HT1080 (cell line): ENCODE data around the gene ITGB1BP1. TPM values are rescaled to one million over a fixed set of nuclear protein-coding genes. Genes with fewer than 3 reads are reported as not detected.
A peak's percentile ranks its signal among the peaks of the same experiment; 100 is the strongest.

Source experiments
- DNase-seq: peaks from one replicate; pipeline ENCODE4 v3.0.0-alpha.2; 2015; ENCODE audit warnings: low read depth
- polyA plus RNA-seq, 2 experiments: library from polyadenylated mRNA; depleted of rRNA; stranded (reverse); fragments of >200 nt; gene quantifications; 2 replicates each; pipeline ENCODE4 v1.2.3, GENCODE V29; 2015
- total RNA-seq: library from RNA; depleted of rRNA; stranded (reverse); fragments of >200 nt; shearing (Covaris generic); gene quantifications from 2 replicates; pipeline ENCODE4 v1.2.3, GENCODE V29; 2014; rRNA removed

Gene ITGB1BP1, protein sequence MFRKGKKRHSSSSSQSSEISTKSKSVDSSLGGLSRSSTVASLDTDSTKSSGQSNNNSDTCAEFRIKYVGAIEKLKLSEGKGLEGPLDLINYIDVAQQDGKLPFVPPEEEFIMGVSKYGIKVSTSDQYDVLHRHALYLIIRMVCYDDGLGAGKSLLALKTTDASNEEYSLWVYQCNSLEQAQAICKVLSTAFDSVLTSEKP
- 94.0 and 123 TPM in 2 replicates for total RNA-seq
- polyA plus RNA-seq (2015; cell fraction: cytosol; rRNA removed): 68.4 and 85.6 TPM in 2 replicates
- 51.1 and 52.9 TPM in 2 replicates for polyA plus RNA-seq (2015; cell fraction: nucleus; rRNA removed)

DNA sequence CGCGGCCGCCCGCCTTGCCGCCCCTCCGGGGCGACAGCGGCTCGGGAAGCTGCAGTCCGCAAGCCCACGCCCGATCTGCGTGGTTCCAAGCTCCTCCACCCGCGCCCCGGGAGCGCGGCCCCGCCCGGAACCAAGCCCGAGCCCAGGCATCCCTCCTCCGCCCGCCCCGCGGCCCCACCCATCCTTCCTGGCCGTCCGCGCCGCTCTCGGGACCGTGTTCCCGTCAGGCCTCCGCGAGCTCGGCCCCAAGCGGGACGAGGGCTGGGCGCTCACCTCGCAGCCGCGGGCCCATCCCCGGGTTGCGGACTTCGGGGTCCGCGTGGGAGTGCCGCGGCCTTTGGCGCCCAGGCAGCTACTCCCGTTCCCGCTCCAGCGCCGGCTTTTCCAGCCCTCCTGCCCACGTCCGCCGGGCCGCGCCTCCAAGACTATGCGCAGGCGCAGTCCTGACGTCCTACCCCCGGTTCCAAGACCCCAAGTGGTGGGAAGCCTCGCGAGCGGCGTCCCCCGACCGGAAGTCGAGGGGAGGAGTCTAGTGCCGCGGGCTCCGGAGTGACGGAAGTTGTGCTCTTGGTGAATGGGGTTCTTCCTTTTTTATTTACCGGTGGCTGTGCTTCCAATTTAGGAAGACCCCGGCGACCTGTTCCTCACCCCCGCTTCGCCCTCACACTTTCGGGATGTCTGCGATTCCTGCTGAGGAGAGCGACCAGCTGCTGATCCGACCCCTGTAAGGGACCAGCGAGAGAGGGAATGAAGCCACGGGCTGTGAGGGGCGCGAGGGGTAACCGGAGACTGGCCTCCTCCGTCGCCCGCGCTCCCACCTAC is at the start of gene ITGB1BP1, which contains the start of gene CPSF3:
Gene ITGB1BP1, minus strand, starts transcription at position 429 of the 822 bp plus-strand sequence. CDS start 4,831 bp downstream, outside the sequence.
Gene CPSF3, plus strand, starts transcription at position 555 of the 822 bp plus-strand sequence. Its CDS starts 120 bp downstream, at position 675.
- DNase-seq: peak; percentile 94

DNA sequence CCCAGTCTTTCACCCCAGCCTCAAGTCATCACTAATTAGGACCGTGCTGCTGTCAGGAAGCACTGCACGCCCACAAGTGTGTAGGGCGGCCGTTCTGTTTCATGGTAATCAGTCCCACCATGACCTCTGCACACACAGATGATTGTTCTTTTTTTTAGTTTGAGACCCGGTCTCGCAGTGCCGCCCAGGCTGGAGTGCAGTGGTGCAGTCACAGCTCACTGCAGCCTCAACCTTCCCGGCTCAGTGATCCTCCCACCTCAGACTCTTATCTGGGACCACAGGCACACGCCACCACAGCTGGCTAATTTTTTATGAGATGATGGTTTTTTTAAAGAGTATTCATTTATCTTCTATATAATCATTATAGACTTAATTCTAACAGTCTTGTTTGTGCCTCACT is 49.2 kb upstream of the ITGB1BP1 start:
- DNase-seq: no peak

DNA sequence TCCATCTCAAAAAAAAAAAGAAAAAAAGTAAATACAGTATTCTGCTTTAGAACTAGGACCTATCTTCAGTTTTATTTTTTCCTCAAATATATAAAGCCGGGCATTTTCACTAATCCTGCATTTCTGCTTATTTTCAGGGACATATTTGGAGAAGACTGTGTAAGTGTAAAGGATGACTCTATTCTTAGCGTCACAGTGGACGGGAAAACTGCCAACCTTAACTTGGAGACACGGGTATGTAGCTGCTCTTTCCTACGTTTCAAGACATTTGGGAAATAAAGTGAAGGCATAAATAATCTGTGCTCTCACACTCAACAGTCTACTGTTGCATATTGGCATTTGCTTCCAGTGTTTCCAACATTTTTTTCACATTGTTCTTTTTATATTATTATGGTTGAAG is 47.9 kb upstream of the ITGB1BP1 start:
- no peak for DNase-seq

DNA sequence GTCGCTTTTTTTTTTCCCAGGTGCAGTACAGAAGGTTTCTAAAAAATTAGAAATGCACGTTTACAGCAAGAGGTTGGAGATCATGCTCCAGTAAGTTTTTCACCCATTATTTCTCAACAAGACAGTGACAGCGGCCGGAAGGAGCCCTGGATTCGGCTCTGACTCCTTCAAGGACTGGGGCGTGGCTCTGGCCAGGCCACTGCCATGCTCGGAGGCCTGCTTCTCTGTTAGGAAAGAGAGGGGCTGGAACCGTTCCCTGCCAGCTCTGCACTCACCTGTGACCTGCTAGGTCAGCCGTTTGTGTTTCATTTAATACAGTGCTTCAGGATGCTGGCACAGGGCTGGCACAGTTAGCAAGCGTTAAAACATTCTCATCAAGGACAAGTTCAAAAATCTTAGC is 44.4 kb upstream of the ITGB1BP1 start:
- no peak for DNase-seq

DNA sequence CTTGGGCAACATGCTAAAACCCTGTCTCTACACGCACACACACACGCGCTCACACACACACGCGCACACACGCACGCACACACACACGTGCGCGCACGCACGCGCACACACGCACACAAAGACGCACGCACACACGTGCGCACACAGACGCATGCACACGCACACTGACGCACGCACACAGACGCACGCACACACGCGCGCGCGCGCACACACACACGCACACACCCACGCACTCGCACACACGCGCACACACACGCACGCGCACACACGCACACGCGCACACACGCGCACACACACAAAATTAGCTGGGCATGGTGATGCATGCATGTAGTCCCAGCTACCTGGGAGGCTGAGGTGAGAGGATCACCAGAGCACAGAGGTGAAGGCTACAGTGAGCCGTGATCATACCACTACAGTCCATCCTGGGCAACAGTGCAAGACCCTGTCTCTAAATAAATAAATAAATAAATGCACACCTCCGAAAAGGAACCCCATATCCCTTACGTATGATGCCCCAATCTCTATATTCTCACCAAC is 42.9 kb upstream of the ITGB1BP1 start:
- DNase-seq: no peak

DNA sequence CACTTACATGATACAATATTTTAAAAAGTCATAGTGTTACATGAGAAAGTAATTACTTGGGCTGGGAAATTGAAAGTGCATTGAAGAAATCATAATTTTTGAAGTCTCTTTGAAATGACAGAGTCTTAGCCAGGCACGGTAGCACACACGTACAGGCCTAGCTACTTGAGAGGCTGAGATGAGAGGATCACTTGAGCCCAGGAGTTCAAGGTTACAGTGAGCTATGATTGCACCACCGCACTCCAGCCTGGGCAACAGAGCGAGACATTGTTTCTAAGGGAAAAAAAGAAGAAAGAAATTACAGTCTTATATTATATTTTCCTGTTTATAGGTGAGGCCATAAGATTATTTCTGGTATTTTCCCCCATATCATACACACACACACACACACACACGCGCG is 41.8 kb upstream of the ITGB1BP1 start:
- no peak for DNase-seq

DNA sequence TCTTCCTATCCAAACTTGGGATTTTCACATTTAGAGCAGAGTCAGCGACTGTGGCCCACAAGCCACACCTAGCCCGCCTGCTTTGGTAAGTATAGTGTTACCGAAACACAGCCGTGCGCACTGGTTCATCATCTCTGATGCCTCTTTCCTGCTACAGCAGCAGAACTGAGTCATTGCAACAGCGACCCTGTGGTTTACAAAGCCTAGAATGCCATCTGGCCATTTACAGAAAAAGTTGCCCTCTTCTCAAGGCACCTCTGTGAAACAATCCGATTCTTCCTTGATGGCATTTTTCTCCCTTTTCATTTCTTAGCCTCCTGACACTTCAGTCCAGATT is 40.3 kb upstream of the ITGB1BP1 start:
- DNase-seq: peak; percentile 45

DNA sequence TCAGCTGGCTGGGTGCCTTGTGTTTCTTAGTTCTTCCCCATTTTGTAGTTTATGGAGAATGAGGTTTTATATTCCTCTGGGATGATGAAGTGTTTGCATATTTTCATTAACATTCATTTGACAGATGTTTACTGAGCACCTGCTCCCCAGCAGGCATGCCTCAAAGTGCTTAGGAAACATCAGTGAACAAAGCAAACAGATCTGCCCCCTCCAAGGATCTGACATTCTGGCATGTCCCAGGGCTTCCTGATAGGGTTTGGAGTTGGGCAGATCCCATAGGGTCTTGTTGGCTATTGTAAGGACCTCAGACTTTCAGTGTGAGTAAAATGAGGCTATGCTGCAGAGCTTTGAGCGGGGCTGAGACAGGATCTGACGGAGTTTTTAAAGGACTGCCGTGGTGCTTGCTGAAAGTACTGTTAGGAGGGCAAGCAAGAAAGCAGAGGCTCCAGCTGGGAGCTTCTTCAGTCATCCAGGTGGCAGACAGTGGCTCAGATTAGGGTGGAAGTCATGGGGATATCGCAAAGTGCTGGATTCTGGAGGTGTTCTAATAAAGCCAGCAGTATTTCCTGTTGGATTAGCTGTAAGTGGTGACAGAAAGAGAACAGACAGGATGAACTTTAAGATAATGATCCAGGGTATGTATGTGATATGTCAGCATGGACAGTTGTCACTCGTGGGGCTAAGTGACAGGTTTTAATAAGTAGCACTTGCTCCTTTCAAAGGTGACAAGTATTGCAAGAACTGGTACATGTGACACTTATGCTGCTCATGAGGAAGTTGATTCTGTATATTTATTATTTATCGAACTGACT is 39.8 kb upstream of the ITGB1BP1 start:
- no peak for DNase-seq

DNA sequence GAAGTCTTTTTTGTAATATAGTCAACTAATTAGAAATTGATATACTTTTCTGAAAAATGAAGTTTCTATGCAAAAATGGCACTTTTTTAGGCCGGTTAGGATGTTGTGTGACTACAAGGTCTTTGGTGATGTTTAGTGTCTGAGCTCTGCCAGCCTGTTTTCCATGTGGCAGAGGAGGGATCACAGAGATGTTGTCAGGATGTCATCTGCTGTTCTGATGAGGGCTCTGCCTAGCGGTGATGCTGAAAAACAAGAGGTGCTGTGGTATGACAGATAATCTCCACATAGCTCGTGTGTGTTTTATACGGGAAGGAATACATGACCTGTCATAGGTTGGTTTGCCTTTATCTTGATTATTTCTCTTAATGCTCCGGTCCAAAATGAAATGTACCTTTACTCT is 39.0 kb upstream of the ITGB1BP1 start:
- no peak for DNase-seq

DNA sequence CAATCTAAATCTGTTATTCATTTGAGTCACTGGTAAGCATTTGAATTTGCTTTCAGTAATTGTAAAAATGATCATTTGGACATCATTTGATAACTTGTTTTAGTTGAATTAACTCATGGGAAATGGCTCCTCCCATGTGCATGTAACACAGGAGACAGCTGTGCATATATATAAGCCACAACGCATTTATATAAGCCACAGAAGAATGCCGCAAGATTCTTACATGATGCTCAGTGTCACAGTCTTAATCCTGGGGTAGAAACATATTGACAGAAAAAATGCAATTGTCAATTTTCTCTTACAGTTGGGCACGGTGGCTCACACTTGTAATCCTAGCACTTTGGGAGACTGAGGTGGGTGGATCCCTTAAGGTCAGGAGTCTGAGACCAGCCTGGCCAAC is 37.8 kb upstream of the ITGB1BP1 start:
- DNase-seq: no peak

DNA sequence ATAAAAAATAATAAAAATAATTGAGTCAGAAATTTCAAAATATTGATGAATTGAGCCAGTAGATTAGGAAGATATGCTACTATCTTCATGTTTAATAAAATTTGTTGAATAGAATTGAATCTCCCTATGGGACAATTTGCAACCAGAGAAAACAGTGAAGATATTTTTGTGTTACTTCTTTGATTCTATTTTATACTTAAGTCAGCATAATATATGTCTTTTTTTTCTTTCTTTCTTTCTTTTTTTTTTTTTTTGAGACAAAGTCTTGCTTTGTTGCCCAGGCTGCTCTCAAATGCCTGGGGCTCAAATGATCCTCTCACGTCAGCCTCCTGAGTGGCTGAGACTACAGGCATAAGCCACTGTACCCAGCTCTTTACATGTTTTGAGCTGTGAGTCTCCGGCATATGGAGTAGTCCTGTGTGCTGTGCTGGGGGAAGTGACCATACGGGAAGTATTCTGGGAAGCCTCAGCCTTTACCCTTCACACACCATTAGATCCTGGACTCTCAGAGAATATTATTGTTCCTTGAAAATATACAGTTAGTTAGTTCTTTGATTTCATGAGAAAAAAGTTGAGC is 37.2 kb upstream of the ITGB1BP1 start:
- no peak for DNase-seq

DNA sequence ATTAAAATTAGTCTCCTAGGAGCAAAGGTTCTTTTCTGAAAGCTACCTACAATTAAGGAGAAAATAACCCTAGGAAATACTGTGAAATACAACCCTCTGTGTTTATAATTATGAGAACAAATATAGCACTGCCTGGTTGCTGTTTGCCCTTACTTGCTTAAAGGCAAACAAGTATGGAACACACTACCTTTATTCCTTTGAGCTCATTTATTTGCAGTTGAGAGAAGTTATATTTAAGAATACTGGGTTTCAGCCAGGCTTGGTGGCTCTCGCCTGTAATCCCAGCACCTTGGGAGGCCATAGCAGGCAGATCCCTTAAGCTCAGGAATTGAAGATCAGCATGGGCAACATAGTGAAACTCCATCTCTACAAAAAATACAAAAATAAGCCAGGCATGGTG is 27.9 kb upstream of the ITGB1BP1 start:
- DNase-seq: no peak

DNA sequence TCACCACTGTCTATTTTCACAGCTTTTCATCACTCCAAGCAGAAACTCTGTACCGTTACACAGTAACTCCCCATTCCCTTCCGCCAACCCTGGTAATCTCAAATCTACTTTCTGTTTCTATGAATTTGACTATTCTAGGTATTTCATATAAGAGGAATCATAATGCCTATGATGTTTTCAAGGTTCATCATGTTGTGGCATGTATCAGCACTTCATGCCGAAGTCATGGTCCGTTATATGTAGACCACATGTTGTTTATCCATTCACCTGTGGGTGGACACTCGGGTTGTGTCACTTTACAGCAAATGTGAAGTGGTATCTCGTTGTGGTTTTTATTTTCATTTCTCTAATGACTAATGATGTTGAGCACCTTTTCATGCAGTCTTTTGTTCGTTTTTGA is 21.8 kb upstream of the ITGB1BP1 start:
- no peak for DNase-seq

DNA sequence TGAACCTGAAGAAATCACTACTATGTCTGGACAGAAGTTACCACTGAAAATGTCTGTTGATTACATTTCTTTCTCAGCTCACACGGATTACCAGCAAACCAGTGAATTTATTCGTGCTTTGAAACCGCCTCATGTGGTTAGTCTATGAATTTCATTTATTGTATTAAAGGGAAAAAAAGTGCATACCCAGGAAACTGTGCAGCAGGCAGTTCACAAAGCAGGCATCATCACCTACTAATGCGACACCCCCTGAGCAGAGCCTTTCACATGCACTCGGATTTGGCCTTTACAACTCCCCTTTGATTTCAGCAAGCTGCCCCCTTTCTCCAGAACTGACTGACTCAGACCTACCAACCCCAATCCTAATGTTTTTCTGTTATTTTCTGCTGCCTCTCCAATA is 20.2 kb upstream of the ITGB1BP1 start:
- no peak for DNase-seq

DNA sequence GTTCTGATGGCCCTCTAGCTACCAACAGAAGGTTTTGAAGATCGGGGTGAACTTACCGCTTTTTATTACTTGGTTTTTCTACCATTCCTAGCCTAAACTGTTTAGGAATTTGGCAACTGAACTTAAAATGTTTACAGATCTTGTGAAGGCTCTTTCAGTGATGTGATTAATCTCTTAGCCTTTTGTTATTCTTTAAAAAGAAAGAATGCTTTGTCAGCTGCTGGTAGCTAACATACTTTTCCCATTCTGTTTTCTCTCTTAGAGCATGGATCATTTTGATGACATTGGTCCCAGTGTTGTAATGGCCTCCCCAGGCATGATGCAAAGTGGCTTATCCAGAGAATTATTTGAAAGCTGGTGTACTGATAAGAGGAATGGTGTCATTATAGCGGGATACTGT is 18.2 kb upstream of the ITGB1BP1 start:
- DNase-seq: no peak

DNA sequence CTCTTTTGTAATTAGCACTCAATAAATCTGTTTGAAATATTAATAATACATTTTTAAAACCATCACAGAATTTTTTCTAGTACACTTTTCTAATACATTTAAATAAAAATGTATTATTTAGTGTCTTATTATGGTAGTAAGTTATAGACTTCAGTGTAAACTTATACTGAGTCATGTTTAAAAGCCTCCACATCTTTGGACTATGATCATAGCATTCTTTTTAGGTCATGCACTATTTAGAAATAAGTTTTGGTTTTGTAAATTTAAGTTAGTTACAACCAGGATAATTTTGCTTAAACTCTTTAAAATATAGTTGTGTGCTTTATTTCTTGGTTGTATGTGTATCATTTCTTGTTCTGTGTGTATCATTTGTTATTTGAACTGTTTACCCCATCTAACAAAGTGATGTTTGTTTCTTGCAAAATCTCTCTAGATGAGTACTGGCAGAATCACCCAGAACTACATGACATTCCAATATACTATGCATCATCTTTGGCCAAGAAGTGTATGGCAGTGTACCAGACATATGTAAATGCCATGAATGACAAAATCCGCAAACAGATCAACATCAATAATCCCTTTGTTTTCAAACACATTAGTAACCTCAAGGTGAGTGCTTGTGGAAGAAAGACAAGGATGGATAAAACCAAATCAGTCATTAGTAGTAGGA is 16.9 kb upstream of the ITGB1BP1 start:
- DNase-seq: no peak

DNA sequence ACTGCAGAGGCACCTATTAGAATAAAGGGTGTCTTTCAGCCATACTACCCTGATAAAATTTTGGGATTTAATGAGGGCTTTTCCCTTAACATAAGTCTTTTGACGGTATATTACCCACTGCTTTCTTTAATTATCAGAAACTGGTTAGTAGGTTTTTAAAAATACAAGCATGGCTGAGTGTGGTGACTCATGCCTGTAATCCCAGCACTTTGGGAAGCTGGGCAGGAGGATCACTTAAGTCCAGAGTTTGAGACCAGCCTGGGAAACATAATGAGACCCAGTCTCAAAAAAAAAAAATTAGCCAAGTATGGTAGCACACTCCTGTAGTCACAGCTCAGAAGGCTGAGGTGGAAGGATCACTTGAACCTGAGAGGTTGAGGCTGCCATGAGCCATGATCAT is 16.2 kb upstream of the ITGB1BP1 start:
- DNase-seq: no peak

DNA sequence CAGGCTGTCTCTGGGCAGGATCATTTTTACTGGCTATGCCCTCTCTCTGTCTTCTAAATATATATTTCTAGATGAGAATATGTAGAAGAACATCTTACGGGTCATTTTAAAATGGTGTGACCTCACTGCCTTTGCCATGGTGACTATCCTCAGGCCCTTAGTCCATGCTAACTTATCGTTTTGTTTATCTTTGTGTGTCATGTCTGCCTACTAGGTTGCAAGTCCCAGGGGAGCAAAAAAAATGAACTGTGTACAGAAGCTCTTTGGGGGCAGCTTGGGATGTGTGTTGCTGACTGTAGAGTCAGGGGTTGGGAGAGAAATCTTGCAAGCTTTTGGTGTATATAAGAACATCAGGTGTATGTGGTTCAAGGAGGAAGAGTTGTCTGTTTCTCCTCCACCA is 11.2 kb upstream of the ITGB1BP1 start:
- DNase-seq: no peak

DNA sequence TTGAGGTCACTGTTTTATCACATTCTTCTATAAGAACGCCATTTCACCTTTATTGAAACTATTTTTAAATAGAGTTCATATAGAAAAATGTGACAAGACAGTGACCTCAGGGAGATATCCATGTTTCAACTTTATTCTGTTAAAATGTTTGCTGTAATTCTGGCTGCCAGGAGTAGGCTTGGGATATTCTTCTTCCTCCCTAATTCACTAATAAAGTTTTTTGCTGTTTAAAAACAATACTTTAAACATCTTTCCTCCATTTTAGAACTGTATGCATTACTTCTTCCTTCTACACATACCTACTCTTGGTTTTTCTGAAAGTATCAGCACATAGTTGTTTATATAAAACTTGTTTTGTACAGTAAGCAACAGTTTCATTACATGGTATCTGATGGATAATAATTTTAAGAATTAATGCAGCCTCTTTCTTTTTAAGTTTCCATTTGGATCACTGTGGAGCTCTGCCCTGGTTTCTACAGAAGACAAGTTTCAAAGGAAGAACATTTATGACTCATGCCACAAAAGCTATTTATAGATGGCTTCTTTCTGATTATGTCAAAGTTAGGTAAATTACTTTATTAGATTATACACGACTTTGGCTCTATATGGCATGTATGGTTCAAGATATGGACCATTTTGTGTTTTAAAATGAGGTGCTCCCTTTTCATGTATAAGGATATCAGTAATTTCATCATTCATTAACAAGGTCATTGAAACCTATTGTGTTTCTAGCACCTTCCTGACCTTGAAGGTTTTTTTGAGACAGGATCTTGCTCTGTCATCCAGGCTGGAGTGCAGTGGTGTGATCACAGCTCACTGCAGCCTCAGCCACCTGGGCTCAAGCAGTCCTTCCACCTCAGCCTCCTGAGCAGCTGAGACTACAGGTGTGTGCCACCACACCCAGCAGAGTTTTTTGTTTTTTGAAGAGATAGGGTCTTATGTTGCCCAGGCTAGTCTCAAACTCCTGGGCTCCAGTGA is 7.3 kb upstream of the ITGB1BP1 start:
- DNase-seq: peak; percentile 33
